ENCODE data around the gene DAB1.
"Not testable (repeated sequence)": the region's sequence is repeated elsewhere in the genome, so short reads cannot be mapped to it uniquely, and the experiment has no call there.

Gene DAB1

GRCh38 chr1:57109247-57109646 lies 314.6 kb downstream of the DAB1 start:
- no peaks in the 10 kb centered on the region for H3K27me3 Mint-ChIP-seq
- ATAC-seq (replicated peaks): no peak
- DNase-seq: no peak
- H3K4me3 Mint-ChIP-seq: no peak overlapping the region
- no peaks in the 10 kb centered on the region for H3K36me3 Mint-ChIP-seq (ENCODE audit: insufficient read depth)
- H3K9me3 Mint-ChIP-seq: no peaks in the 10 kb centered on the region
- no peaks in the 10 kb centered on the region for H3K4me1 Mint-ChIP-seq (ENCODE audit: low read depth in 2 of 2)
- H3K27ac Mint-ChIP-seq: no peak overlapping the region

- Mint-ChIP-seq H3K27ac (no peak overlapping the region), H3K9me3 (no peaks in the 10 kb centered on the region), H3K36me3 (ENCODE audit: insufficient read depth) (no peaks in the 10 kb centered on the region), H3K4me1 (ENCODE audit: low read depth in 2 of 2) (no peaks in the 10 kb centered on the region), H3K4me3 (no peak overlapping the region), H3K27me3 (no peaks in the 10 kb centered on the region)
- no peak for DNase-seq
- no peak for ATAC-seq (replicated peaks)
Observed at GRCh38 chr1:57106296-57106695, 317.6 kb downstream of the DAB1 start.

- Mint-ChIP-seq H3K36me3 (ENCODE audit: insufficient read depth) (no peaks in the 10 kb centered on the region), H3K4me3 (no peak overlapping the region), H3K27ac (no peak overlapping the region), H3K9me3 (no peaks in the 10 kb centered on the region), H3K27me3 (no peaks in the 10 kb centered on the region), H3K4me1 (ENCODE audit: low read depth in 2 of 2) (no peaks in the 10 kb centered on the region)
- ATAC-seq (replicated peaks) (no peak), DNase-seq (no peak)
Observed at GRCh38 chr1:57102561-57103326, 321.1 kb downstream of the DAB1 start.

- Mint-ChIP-seq H3K36me3 (ENCODE audit: insufficient read depth) (no peaks in the 10 kb centered on the region), H3K27ac (no peak overlapping the region), H3K4me1 (ENCODE audit: low read depth in 2 of 2) (no peaks in the 10 kb centered on the region), H3K9me3 (no peaks in the 10 kb centered on the region), H3K4me3 (no peak overlapping the region), H3K27me3 (no peaks in the 10 kb centered on the region)
- ATAC-seq (replicated peaks): no peak
- DNase-seq: no peak
Observed at GRCh38 chr1:57101209-57101608, 322.7 kb downstream of the DAB1 start.

- DNase-seq (no peak), ATAC-seq (replicated peaks) (no peak)
- H3K36me3 Mint-ChIP-seq (ENCODE audit: insufficient read depth): no peaks in the 10 kb centered on the region
- no peak overlapping the region for H3K27ac Mint-ChIP-seq
- no peak overlapping the region for H3K4me3 Mint-ChIP-seq
- H3K4me1 Mint-ChIP-seq (ENCODE audit: low read depth in 2 of 2): no peaks in the 10 kb centered on the region
- H3K27me3 Mint-ChIP-seq: no peaks in the 10 kb centered on the region
- no peaks in the 10 kb centered on the region for H3K9me3 Mint-ChIP-seq
Observed at GRCh38 chr1:57094749-57095148, 329.1 kb downstream of the DAB1 start.

- Mint-ChIP-seq H3K36me3 (ENCODE audit: insufficient read depth) (no peaks in the 10 kb centered on the region), H3K4me1 (ENCODE audit: low read depth in 2 of 2) (no peaks in the 10 kb centered on the region), H3K4me3 (no peak overlapping the region), H3K27ac (no peak overlapping the region), H3K27me3 (no peaks in the 10 kb centered on the region), H3K9me3 (no peaks in the 10 kb centered on the region)
- DNase-seq (no peak), ATAC-seq (replicated peaks) (no peak)
Observed at GRCh38 chr1:57093122-57093521, 330.7 kb downstream of the DAB1 start.

- DNase-seq (no peak), ATAC-seq (replicated peaks) (no peak)
- Mint-ChIP-seq H3K4me1 (ENCODE audit: low read depth in 2 of 2) (no peaks in the 10 kb centered on the region), H3K27ac (no peak overlapping the region), H3K9me3 (no peaks in the 10 kb centered on the region), H3K27me3 (no peaks in the 10 kb centered on the region), H3K36me3 (ENCODE audit: insufficient read depth) (no peaks in the 10 kb centered on the region), H3K4me3 (no peak overlapping the region)
Observed at GRCh38 chr1:57091642-57092041, 332.2 kb downstream of the DAB1 start.

GRCh38 chr1:57089855-57090254 lies 334.0 kb downstream of the DAB1 start:
- Mint-ChIP-seq H3K9me3 (no peaks in the 10 kb centered on the region), H3K4me3 (no peak overlapping the region), H3K36me3 (ENCODE audit: insufficient read depth) (no peaks in the 10 kb centered on the region), H3K27me3 (no peaks in the 10 kb centered on the region), H3K4me1 (ENCODE audit: low read depth in 2 of 2) (no peaks in the 10 kb centered on the region), H3K27ac (no peak overlapping the region)
- DNase-seq (no peak), ATAC-seq (replicated peaks) (no peak)

- H3K4me1 Mint-ChIP-seq (ENCODE audit: low read depth in 2 of 2): no peaks in the 10 kb centered on the region
- H3K36me3 Mint-ChIP-seq (ENCODE audit: insufficient read depth): no peaks in the 10 kb centered on the region
- H3K27ac Mint-ChIP-seq: no peak overlapping the region
- DNase-seq (no peak), ATAC-seq (replicated peaks) (no peak)
- H3K4me3 Mint-ChIP-seq: no peak overlapping the region
- H3K9me3 Mint-ChIP-seq: no peaks in the 10 kb centered on the region
- H3K27me3 Mint-ChIP-seq: no peaks in the 10 kb centered on the region
Observed at GRCh38 chr1:57089221-57089620, 334.6 kb downstream of the DAB1 start.

- DNase-seq (no peak), ATAC-seq (replicated peaks) (no peak)
- Mint-ChIP-seq H3K27me3 (no peaks in the 10 kb centered on the region), H3K4me3 (no peak overlapping the region), H3K9me3 (no peaks in the 10 kb centered on the region), H3K27ac (no peak overlapping the region), H3K4me1 (ENCODE audit: low read depth in 2 of 2) (no peaks in the 10 kb centered on the region), H3K36me3 (ENCODE audit: insufficient read depth) (no peaks in the 10 kb centered on the region)
Observed at GRCh38 chr1:57088653-57089052, 335.2 kb downstream of the DAB1 start.

- not testable (repeated sequence) for H3K9me3 Mint-ChIP-seq; H3K4me1 Mint-ChIP-seq (ENCODE audit: low read depth in 2 of 2); H3K27ac Mint-ChIP-seq; DNase-seq; H3K27me3 Mint-ChIP-seq; ATAC-seq (replicated peaks); H3K4me3 Mint-ChIP-seq; H3K36me3 Mint-ChIP-seq (ENCODE audit: insufficient read depth)
Observed at GRCh38 chr1:57087660-57088059, 336.2 kb downstream of the DAB1 start.

- Mint-ChIP-seq H3K27ac (no peak overlapping the region), H3K27me3 (no peaks in the 10 kb centered on the region), H3K4me1 (ENCODE audit: low read depth in 2 of 2) (no peaks in the 10 kb centered on the region), H3K36me3 (ENCODE audit: insufficient read depth) (no peaks in the 10 kb centered on the region), H3K4me3 (no peak overlapping the region), H3K9me3 (no peaks in the 10 kb centered on the region)
- DNase-seq (no peak), ATAC-seq (replicated peaks) (no peak)
Observed at GRCh38 chr1:57086154-57086553, 337.7 kb downstream of the DAB1 start.

- no peak for ATAC-seq (replicated peaks)
- Mint-ChIP-seq H3K4me3 (no peak overlapping the region), H3K27me3 (no peaks in the 10 kb centered on the region), H3K9me3 (no peaks in the 10 kb centered on the region), H3K4me1 (ENCODE audit: low read depth in 2 of 2) (no peaks in the 10 kb centered on the region), H3K27ac (no peak overlapping the region), H3K36me3 (ENCODE audit: insufficient read depth) (no peaks in the 10 kb centered on the region)
- DNase-seq: no peak
Observed at GRCh38 chr1:57084701-57085100, 339.2 kb downstream of the DAB1 start.

GRCh38 chr1:57082711-57083439 lies 341.0 kb downstream of the DAB1 start:
- no peak overlapping the region for H3K4me3 Mint-ChIP-seq
- no peak overlapping the region for H3K27ac Mint-ChIP-seq
- DNase-seq (no peak), ATAC-seq (replicated peaks) (no peak)
- no peaks in the 10 kb centered on the region for H3K36me3 Mint-ChIP-seq (ENCODE audit: insufficient read depth)
- H3K27me3 Mint-ChIP-seq: no peaks in the 10 kb centered on the region
- no peaks in the 10 kb centered on the region for H3K9me3 Mint-ChIP-seq
- H3K4me1 Mint-ChIP-seq (ENCODE audit: low read depth in 2 of 2): no peaks in the 10 kb centered on the region

All from effector memory CD8-positive, alpha-beta T cell (primary cell).